T-helper 22 cell (primary cell): ENCODE results near the gene GPBP1L1.
A peak's percentile ranks its signal among the peaks of the same experiment; 100 is the strongest.

Experiments
- DNase-seq: peaks from one replicate; pipeline ENCODE4 v3.0.0-alpha.2; 2020; ENCODE audit warnings: low read depth

The GPBP1L1 gene

GRCh38 chr1:45586769-45587168, 99.6 kb downstream of the GPBP1L1 start:
- DNase-seq: no peak

GRCh38 chr1:45585496-45586075, 100.7 kb downstream of the GPBP1L1 start:
- DNase-seq: no peak

- DNase-seq: no peak
Observed at GRCh38 chr1:45585110-45585426, 101.3 kb downstream of the GPBP1L1 start.

- peak; percentile 78 for DNase-seq
Observed at GRCh38 chr1:45584351-45585109, 101.8 kb downstream of the GPBP1L1 start.

- DNase-seq: peak; percentile 76
Observed at GRCh38 chr1:45583666-45584350, 102.5 kb downstream of the GPBP1L1 start, which contains the start of gene NASP. TSS of gene NASP (plus strand) at chr1:45584041. CDS start at chr1:45584147, 106 bp downstream.

- peak; percentile 92 for DNase-seq
Observed at GRCh38 chr1:45583264-45583665, 103.1 kb downstream of the GPBP1L1 start.
